Measurements from ENCODE around the gene ABAT.

The ABAT gene

DNA sequence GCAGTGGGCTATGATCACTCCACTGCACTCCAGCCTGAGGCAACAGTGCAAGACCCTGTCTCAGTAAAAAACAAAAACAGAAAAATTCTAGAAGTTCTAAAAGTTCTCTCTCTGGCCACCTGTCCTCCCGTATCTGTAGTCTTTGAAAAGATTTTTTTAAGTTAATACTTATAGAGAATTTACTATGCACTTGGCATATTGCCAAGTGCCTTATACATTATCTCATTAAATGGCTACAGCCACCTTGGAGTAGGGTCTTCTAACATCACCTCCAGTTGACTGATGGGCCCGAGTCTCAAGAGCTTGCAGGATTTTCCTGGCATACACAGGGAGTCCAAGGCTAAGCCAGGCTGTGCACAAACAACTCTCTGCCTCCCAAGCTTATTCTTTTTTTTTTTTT is 78.3 kb downstream of the ABAT start:
- TF ChIP-seq, protein P1, sequence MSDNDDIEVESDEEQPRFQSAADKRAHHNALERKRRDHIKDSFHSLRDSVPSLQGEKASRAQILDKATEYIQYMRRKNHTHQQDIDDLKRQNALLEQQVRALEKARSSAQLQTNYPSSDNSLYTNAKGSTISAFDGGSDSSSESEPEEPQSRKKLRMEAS (IDR thresholded peaks at IDR 0.05; ENCODE audit: low read depth, low read length): no peak
- TF ChIP-seq, protein P2, sequence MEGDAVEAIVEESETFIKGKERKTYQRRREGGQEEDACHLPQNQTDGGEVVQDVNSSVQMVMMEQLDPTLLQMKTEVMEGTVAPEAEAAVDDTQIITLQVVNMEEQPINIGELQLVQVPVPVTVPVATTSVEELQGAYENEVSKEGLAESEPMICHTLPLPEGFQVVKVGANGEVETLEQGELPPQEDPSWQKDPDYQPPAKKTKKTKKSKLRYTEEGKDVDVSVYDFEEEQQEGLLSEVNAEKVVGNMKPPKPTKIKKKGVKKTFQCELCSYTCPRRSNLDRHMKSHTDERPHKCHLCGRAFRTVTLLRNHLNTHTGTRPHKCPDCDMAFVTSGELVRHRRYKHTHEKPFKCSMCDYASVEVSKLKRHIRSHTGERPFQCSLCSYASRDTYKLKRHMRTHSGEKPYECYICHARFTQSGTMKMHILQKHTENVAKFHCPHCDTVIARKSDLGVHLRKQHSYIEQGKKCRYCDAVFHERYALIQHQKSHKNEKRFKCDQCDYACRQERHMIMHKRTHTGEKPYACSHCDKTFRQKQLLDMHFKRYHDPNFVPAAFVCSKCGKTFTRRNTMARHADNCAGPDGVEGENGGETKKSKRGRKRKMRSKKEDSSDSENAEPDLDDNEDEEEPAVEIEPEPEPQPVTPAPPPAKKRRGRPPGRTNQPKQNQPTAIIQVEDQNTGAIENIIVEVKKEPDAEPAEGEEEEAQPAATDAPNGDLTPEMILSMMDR (IDR thresholded peaks at IDR 0.05; ENCODE audit: low read depth, low read length): no peak
- TF ChIP-seq POLR2A (IDR thresholded peaks at IDR 0.05; ENCODE audit: extremely low read depth, insufficient read length) (no peak), MYC (IDR thresholded peaks at IDR 0.05; ENCODE audit: low read depth, low read length) (no peak)
- no peak for DNase-seq (ENCODE audit: low read depth)
- H3K4me3 ChIP-seq (ENCODE audit: low read depth, low read length): no peak overlapping the region

DNA sequence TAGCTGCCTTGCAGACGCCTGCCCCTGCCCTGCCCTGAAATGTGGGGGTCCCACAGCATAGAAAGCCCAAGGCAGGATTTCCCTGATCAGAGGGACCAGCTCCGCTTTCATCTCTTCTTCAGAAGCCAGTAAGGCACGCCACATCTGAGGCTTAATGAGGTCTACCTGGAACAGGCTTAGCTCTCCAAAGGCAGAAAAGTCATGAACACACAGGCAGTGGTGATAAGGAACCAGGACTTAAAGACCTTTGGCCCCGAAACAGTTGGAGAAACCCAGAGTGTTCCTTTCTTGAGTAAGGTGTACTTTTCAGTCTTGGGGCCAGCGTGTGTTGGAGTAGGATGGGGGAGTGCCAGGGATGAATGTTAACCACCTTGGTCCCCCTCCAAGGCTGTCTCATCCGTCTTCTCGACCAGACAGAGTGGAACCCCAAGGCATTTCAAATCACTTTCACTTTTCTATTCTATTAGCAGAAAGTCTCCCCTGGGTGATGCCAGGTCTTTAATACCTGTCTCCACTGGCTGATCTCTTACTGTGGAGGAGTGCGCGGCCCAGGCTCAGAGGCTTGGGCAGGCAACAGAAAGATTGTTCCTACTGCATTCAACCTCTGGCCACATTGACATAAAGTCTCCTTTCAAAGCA is 79.1 kb downstream of the ABAT start:
- no peak overlapping the region for H3K4me3 ChIP-seq (ENCODE audit: low read depth, low read length)
- DNase-seq (ENCODE audit: low read depth): no peak
- TF ChIP-seq POLR2A (IDR thresholded peaks at IDR 0.05; ENCODE audit: extremely low read depth, insufficient read length) (no peak), MYC (IDR thresholded peaks at IDR 0.05; ENCODE audit: low read depth, low read length) (no peak)
- TF ChIP-seq, protein P2 (IDR thresholded peaks at IDR 0.05; ENCODE audit: low read depth, low read length): no peak
- TF ChIP-seq, protein P1 (IDR thresholded peaks at IDR 0.05; ENCODE audit: low read depth, low read length): no peak

DNA sequence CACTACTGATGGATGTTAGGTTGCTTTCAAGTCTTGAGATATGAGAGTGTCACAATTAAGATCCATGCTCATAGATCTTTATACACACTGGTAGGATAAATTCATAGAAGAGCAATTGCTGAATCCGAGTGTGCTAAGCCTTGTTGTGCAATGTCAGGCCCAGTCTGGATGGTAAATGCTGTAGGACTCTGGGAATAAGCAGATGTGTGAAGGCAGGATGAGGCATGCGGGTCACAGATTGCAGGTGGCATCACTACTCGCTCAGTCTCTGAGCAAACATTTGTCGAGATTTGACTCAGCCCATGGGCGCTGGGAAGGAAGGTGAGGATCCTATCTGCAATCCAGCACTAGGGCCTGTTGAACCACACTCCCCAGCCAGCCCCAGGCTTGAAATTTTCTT is 82.3 kb downstream of the ABAT start:
- no peak for TF ChIP-seq POLR2A (IDR thresholded peaks at IDR 0.05; ENCODE audit: extremely low read depth, insufficient read length)
- TF ChIP-seq MYC (IDR thresholded peaks at IDR 0.05; ENCODE audit: low read depth, low read length): no peak
- TF ChIP-seq, protein P1 (IDR thresholded peaks at IDR 0.05; ENCODE audit: low read depth, low read length): no peak
- TF ChIP-seq, protein P2 (IDR thresholded peaks at IDR 0.05; ENCODE audit: low read depth, low read length): no peak
- DNase-seq (ENCODE audit: low read depth): no peak
- H3K4me3 ChIP-seq (ENCODE audit: low read depth, low read length): no peak overlapping the region

DNA sequence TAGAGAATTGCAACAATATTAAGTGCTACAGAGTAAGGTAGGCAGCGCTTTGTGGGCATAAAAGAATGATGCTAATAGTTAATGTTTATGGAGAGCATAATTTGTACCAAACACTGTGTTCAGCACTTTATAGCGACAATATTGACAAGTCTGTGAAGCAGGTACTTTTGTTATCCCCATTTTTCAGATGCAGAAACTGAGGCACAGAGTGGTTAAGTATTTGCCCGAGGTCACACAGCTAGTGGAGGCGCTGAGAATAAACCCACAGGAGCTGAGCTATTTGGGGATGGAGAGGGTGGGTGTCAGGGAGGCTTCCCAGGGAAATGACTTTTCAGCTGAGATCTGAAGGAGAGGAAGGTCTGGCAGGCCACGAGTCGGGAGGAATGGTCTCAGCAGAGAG is 83.6 kb downstream of the ABAT start:
- TF ChIP-seq POLR2A (IDR thresholded peaks at IDR 0.05; ENCODE audit: extremely low read depth, insufficient read length) (no peak), MYC (IDR thresholded peaks at IDR 0.05; ENCODE audit: low read depth, low read length) (no peak)
- TF ChIP-seq, protein P1 (IDR thresholded peaks at IDR 0.05; ENCODE audit: low read depth, low read length): no peak
- TF ChIP-seq, protein P2 (IDR thresholded peaks at IDR 0.05; ENCODE audit: low read depth, low read length): no peak
- no peak for DNase-seq (ENCODE audit: low read depth)
- H3K4me3 ChIP-seq (ENCODE audit: low read depth, low read length): no peak overlapping the region

DNA sequence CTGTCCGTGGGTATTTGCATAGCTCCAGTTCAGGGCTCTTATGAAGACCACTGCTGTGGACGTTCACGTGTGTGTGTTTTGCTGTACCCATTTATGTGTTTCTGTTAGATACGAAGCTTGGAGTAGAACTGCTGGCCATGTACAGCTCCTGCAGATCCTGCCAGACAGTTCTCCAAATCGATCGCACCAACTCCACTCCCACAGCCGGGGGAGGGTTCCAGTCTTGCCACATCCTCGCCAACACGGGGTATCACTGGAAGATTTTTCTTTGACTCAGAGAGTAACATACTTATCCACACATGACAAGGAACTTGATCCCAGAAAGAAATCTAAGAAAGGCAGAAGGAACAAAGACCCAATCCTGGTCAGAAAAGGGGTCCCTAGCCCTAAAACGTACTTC is 85.6 kb downstream of the ABAT start:
- H3K4me3 ChIP-seq (ENCODE audit: low read depth, low read length): no peak overlapping the region
- TF ChIP-seq POLR2A (IDR thresholded peaks at IDR 0.05; ENCODE audit: extremely low read depth, insufficient read length) (no peak), MYC (IDR thresholded peaks at IDR 0.05; ENCODE audit: low read depth, low read length) (no peak)
- TF ChIP-seq, protein P2 (IDR thresholded peaks at IDR 0.05; ENCODE audit: low read depth, low read length): no peak
- TF ChIP-seq, protein P1 (IDR thresholded peaks at IDR 0.05; ENCODE audit: low read depth, low read length): no peak
- DNase-seq (ENCODE audit: low read depth): peak; percentile 37
